SK-N-SH (cell line): ENCODE measurements around the gene PCGF3. TPM values are rescaled to one million over a fixed set of nuclear protein-coding genes. Genes with fewer than 3 reads are reported as not detected.

Experiments used
- CTCF ChIA-PET: fragments of 300-600, 350-600 bp; formaldehyde crosslinking; extraction: SDS; loops from one replicate; lab custom pipeline; 2021; lab: Yijun Ruan, JAX
- POLR2A ChIA-PET: fragments of 350-600 bp; sonication (Branson Sonifier 250); formaldehyde crosslinking; extraction: SDS; loops from one replicate; lab custom pipeline; 2020; ENCODE audit warnings: antibody characterized with exemption, inconsistent platforms; lab: Yijun Ruan, JAX
- DNase-seq: peaks from one replicate; pipeline ENCODE4 v3.0.0; 2012
- H2AFZ ChIP-seq: fragments of 200-600 bp; sonication (generic); 2 replicates; pipeline ENCODE4 v1.8.1; 2016; ENCODE audit warnings: antibody characterized with exemption, mild to moderate bottlenecking, low read depth
- H3F3A ChIP-seq: fragments of 200-600 bp; sonication (generic); replicated peaks from 2 replicates; pipeline ENCODE3; 2016; ENCODE audit warnings: antibody characterized with exemption, mild to moderate bottlenecking; ENCODE audit not compliant: insufficient read depth
- H3K27ac ChIP-seq, 2 experiments: fragments of 200-500 bp in 1 of 2; fragments of 200-600 bp in 1 of 2; sonication (Bioruptor generic) in 1 of 2; sonication (generic), shearing (Covaris generic) in 1 of 2; 2 replicates each; pipeline versions ENCODE4 v1.5.1 to v1.6.1; 2014 to 2016; ENCODE audit warnings: low read depth in 2 of 2, inconsistent platforms in 1 of 2, low read length in 1 of 2, mild to moderate bottlenecking in 1 of 2, mixed read lengths in 1 of 2
- H3K27me3 ChIP-seq: fragments of 200-600 bp; sonication (generic), shearing (Covaris generic); 2 replicates; pipeline ENCODE4 v1.6.1; 2016; ENCODE audit warnings: mixed run types; ENCODE audit not compliant: insufficient read depth
- H3K36me3 ChIP-seq, 2 experiments: fragments of 200-500 bp in 1 of 2; fragments of 200-600 bp in 1 of 2; sonication (Bioruptor generic) in 1 of 2; sonication (generic) in 1 of 2; replicated peaks in 1 of 2; 2 replicates each; pipeline versions ENCODE3 to v1.5.1; 2014 to 2016; ENCODE audit warnings: low read length in 1 of 2, mild to moderate bottlenecking in 1 of 2; ENCODE audit not compliant: insufficient read depth in 2 of 2, control insufficient read depth in 1 of 2
- H3K4me1 ChIP-seq, 2 experiments: fragments of 200-500 bp in 1 of 2; fragments of 200-600 bp in 1 of 2; sonication (Bioruptor generic) in 1 of 2; sonication (generic), shearing (Covaris generic) in 1 of 2; 2 replicates each; pipeline versions ENCODE4 v1.5.1 to v1.6.1; 2014 to 2016; ENCODE audit warnings: low read depth in 1 of 2, low read length in 1 of 2, mixed run types in 1 of 2; ENCODE audit not compliant: insufficient read depth in 2 of 2, control insufficient read depth in 1 of 2
- H3K4me2 ChIP-seq: fragments of 200-600 bp; sonication (generic), shearing (Covaris generic); 2 replicates; pipeline ENCODE4 v1.6.1; 2017; ENCODE audit warnings: mixed run types
- H3K4me3 ChIP-seq, 2 experiments: fragments of 200-500 bp in 1 of 2; fragments of 200-600 bp in 1 of 2; sonication (Bioruptor generic) in 1 of 2; sonication (generic), shearing (Covaris generic) in 1 of 2; 2 replicates each; pipeline versions ENCODE4 v1.5.1 to v1.8.1; 2014 to 2016; ENCODE audit warnings: low read depth in 2 of 2, inconsistent platforms in 1 of 2, low read length in 1 of 2, mild to moderate bottlenecking in 1 of 2, mixed read lengths in 1 of 2, moderate library complexity in 1 of 2
- H3K79me2 ChIP-seq: fragments of 200-600 bp; sonication (generic); 2 replicates; pipeline ENCODE4 v1.8.1; 2017; ENCODE audit warnings: mild to moderate bottlenecking; ENCODE audit not compliant: insufficient read depth
- H3K9ac ChIP-seq: fragments of 200-600 bp; sonication (generic); 2 replicates; pipeline ENCODE4 v1.6.1; 2017; ENCODE audit warnings: mixed run types
- H3K9me2 ChIP-seq: fragments of 200-600 bp; sonication (generic); 2 replicates; pipeline ENCODE4 v1.6.1; 2017; ENCODE audit warnings: mixed run types
- H3K9me3 ChIP-seq: fragments of 200-600 bp; sonication (generic); 2 replicates; pipeline ENCODE4 v1.6.1; 2017; ENCODE audit warnings: mixed run types, mild to moderate bottlenecking, moderate library complexity
- H4K20me1 ChIP-seq: fragments of 200-600 bp; sonication (generic); 2 replicates; pipeline ENCODE4 v1.6.1; 2017; ENCODE audit warnings: mild to moderate bottlenecking, mixed run types; ENCODE audit not compliant: insufficient read depth
- CTCF ChIP-seq: fragments of 200-600 bp; sonication (generic); IDR thresholded peaks from 2 replicates; pipeline ENCODE4 v1.6.1; 2017; ENCODE audit warnings: antibody characterized with exemption, mild to moderate bottlenecking, moderate library complexity
- EZH2phosphoT487 ChIP-seq: fragments of 200-600 bp; sonication (generic); IDR thresholded peaks from 2 replicates; pipeline ENCODE4 v1.6.1; 2017; ENCODE audit warnings: low read depth, mixed run types, mild to moderate bottlenecking, antibody characterized with exemption, moderate library complexity, borderline replicate concordance
- FOSL2 ChIP-seq: IDR thresholded peaks from 2 replicates; pipeline ENCODE4 v1.4.0; 2012; ENCODE audit warnings: low read depth, mild to moderate bottlenecking, moderate library complexity, borderline replicate concordance
- MEF2A ChIP-seq: IDR thresholded peaks from 2 replicates; pipeline ENCODE4 v1.4.0; 2012; ENCODE audit warnings: low read depth, borderline replicate concordance
- NRF1 ChIP-seq: IDR thresholded peaks from 2 replicates; pipeline ENCODE4 v1.6.1; 2012; ENCODE audit warnings: low read depth, mild to moderate bottlenecking, low read length
- RXRA ChIP-seq: IDR thresholded peaks from 2 replicates; pipeline ENCODE4 v1.4.0; 2012; ENCODE audit warnings: low read depth, mild to moderate bottlenecking, borderline replicate concordance
- TCF12 ChIP-seq: IDR thresholded peaks from 2 replicates; pipeline ENCODE4 v1.4.0; 2012
- TEAD4 ChIP-seq: IDR thresholded peaks from 2 replicates; pipeline ENCODE4 v1.4.0; 2012; ENCODE audit warnings: mild to moderate bottlenecking, borderline replicate concordance; ENCODE audit not compliant: insufficient read depth
- USF2 ChIP-seq: fragments of 150-350 bp; IDR thresholded peaks from 2 replicates; pipeline ENCODE4 v1.6.1; 2017; ENCODE audit warnings: antibody characterized with exemption, low read length, low read depth, borderline replicate concordance
- YY1 ChIP-seq: IDR thresholded peaks from 2 replicates; pipeline ENCODE4 v1.4.0; 2012; ENCODE audit warnings: low read depth, mild to moderate bottlenecking
- ZBTB33 ChIP-seq: IDR thresholded peaks from 2 replicates; pipeline ENCODE4 v1.4.0; 2012; ENCODE audit warnings: low read depth, borderline replicate concordance
- whole genome bisulfite sequencing: methylation state at CpG from one replicate; pipeline ENCODE4 v1.1.6; 2017; ENCODE audit warnings: low lambda C conversion rate; 5-methylcytosine and 5-hydroxymethylcytosine counted together
- polyA plus RNA-seq, 3 experiments: library from polyadenylated mRNA; depleted of rRNA; stranded (reverse); fragments of >200 nt; gene quantifications; 2 replicates each; pipeline ENCODE4 v1.2.3, GENCODE V29; 2012

Gene PCGF3
- polyA plus RNA-seq, 1 of the 3 experiments (the other 2 are of a cell fraction), result 44.8 TPM

- TF ChIP-seq ZBTB33 (no peak), NRF1 (no peak), FOSL2 (no peak), MEF2A (no peak), TEAD4 (no peak), CTCF (no peak), RXRA (no peak), EZH2phosphoT487 (no peak), YY1 (no peak)
Observed at GRCh38 chr4:791898-792625, 86.4 kb downstream of the PCGF3 start (continued).

- H3K4me2 ChIP-seq, result no peak overlapping the region
Observed at GRCh38 chr4:792626-793092, 87.0 kb downstream of the PCGF3 start.

More at GRCh38 chr4:792626-793092, 87.0 kb downstream of the PCGF3 start:
- Histone ChIP-seq H3K79me2 (no peaks in the 10 kb centered on the region), H4K20me1 (no peaks in the 10 kb centered on the region), H3K27ac (no peak overlapping the region), H3K27me3 (0 out of 2 replicates have a peak, but pooled peaks cover 5% of the 10 kb centered on the region), H3K9ac (no peak overlapping the region), H3K4me3 (no peak overlapping the region), H3K9me3 (no peaks in the 10 kb centered on the region), H2AFZ (no peak overlapping the region), H3F3A (no peaks in the 10 kb centered on the region), H3K36me3 (no peaks in the 10 kb centered on the region), H3K9me2 (no peaks in the 10 kb centered on the region), H3K4me1 (peaks cover 0 to 25% of the 10 kb centered on the region in 2 experiments; a peak in 1 of 4 replicates)
- CTCF ChIA-PET, result no interaction called here
- TF ChIP-seq TCF12 (no peak), USF2 (no peak)
- POLR2A ChIA-PET, result no interaction called here
- no peak for DNase-seq
- 76% methylated on average over 17 of the region's 17 CpGs for WGBS
